PFSK-1 (cell line): ENCODE measurements around the gene ZNF318.

Experiments used
- FOXP2 ChIP-seq: optimal IDR thresholded peaks from 2 replicates; pipeline ENCODE3; 2011; ENCODE audit warnings: borderline replicate concordance, control low read depth, inconsistent platforms; ENCODE audit not compliant: insufficient read depth; ENCODE audit errors: extremely low read length, extremely low read depth
- POLR2AphosphoS5 ChIP-seq: IDR thresholded peaks from 2 replicates; pipeline ENCODE4 v1.6.1; 2012; ENCODE audit warnings: low read depth, mild to moderate bottlenecking, control low read depth, low read length, moderate library complexity
- REST ChIP-seq, 2 experiments: IDR thresholded peaks; 2 replicates each; pipeline versions ENCODE4 v1.6.1 to v1.8.0; 2011 to 2012; ENCODE audit warnings: low read depth in 2 of 2, low read length in 2 of 2, control low read depth in 1 of 2, inconsistent platforms in 1 of 2, mild to moderate bottlenecking in 1 of 2, moderate library complexity in 1 of 2; ENCODE audit not compliant: insufficient read depth in 1 of 2
- SIN3A ChIP-seq: IDR thresholded peaks from 2 replicates; pipeline ENCODE4 v1.6.1; 2012; ENCODE audit warnings: mild to moderate bottlenecking, low read length, moderate library complexity, borderline replicate concordance; ENCODE audit not compliant: insufficient read depth
- TAF1 ChIP-seq: IDR thresholded peaks from 2 replicates; pipeline ENCODE4 v1.6.1; 2012; ENCODE audit warnings: low read length, control low read depth, borderline replicate concordance; ENCODE audit not compliant: insufficient read depth

Gene ZNF318

DNA sequence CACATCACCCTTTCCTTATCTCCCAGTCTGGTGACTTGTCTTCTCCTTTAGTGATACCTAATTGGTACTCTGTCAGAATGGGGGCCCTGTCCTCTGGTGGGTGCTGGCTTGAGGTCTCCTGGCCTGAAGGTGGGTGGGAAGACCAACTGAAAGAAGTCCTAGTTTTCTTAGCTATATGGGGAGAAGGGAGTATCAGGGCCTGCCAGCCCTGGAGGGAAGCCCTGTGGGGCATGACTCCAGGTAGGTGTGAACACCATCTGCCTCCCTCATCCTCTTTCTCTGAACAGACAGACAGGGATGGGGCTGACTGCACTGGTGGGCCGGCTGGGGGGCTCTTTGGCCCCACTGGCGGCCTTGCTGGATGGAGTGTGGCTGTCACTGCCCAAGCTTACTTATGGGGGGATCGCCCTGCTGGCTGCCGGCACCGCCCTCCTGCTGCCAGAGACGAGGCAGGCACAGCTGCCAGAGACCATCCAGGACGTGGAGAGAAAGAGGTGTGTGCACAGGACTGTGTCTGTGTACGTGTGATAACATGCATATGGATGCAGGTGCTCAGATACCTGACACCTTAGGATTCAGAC, 65.6 kb downstream of the ZNF318 start:
- TF ChIP-seq TAF1: no peak
- no peak for TF ChIP-seq POLR2AphosphoS5
- no peak for TF ChIP-seq REST (IDR thresholded peaks at IDR 0.05; ENCODE audit: insufficient read depth in 1 of 2, low read depth in 2 of 2, low read length in 2 of 2)
- TF ChIP-seq SIN3A: no peak
- no peak for TF ChIP-seq FOXP2

DNA sequence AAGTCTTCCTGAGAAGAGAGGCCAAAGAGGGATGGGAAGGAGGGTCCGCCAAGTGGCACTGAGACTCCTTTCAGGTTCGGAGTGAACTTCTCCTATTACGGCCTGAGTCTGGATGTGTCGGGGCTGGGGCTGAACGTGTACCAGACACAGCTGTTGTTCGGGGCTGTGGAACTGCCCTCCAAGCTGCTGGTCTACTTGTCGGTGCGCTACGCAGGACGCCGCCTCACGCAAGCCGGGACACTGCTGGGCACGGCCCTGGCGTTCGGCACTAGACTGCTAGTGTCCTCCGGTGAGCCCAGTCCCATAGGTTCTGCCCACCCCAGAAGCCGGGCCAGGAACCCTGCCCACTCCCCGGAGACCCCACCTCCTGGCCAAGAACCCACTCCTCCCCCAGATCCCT, 67.3 kb downstream of the ZNF318 start:
- TF ChIP-seq SIN3A: no peak
- TF ChIP-seq FOXP2: no peak

GRCh38 chr6:43301081-43301870, 68.2 kb downstream of the ZNF318 start:
- no peak for TF ChIP-seq FOXP2
- no peak for TF ChIP-seq POLR2AphosphoS5
- TF ChIP-seq TAF1: no peak
- no peak for TF ChIP-seq SIN3A
- no peak for TF ChIP-seq REST (IDR thresholded peaks at IDR 0.05; ENCODE audit: insufficient read depth in 1 of 2, low read depth in 2 of 2, low read length in 2 of 2)

- no peak for TF ChIP-seq SIN3A
- TF ChIP-seq POLR2AphosphoS5: no peak
- no peak for TF ChIP-seq FOXP2
- no peak for TF ChIP-seq REST (IDR thresholded peaks at IDR 0.05; ENCODE audit: insufficient read depth in 1 of 2, low read depth in 2 of 2, low read length in 2 of 2)
- no peak for TF ChIP-seq TAF1
Measured at GRCh38 chr6:43299338-43300293, 69.8 kb downstream of the ZNF318 start.
